GM12878 (cell line): ENCODE measurements around the gene C6orf89. TPM values are rescaled to one million over a fixed set of nuclear protein-coding genes. Genes with fewer than 3 reads are reported as not detected.

ENCODE experiments used
- ATAC-seq: fragments of 200-7000 bp; cut with Tn5 transposase; 3 replicates; pipeline ENCODE4 v1.9.1; 2020; ENCODE audit warnings: mild to moderate bottlenecking, moderate library complexity
- BruUV-seq: library from RNA; stranded (reverse); fragments of 400-500 nt; replicated peaks from 2 replicates; lab custom pipeline; 2021; lab: Mats Ljungman, UMichigan
- CTCF ChIA-PET: fragments of 300-600 bp; sonication (Branson Sonifier 250); formaldehyde crosslinking; extraction: SDS; loops from one replicate; lab custom pipeline; 2021; ENCODE audit warnings: inconsistent platforms; lab: Yijun Ruan, JAX
- POLR2A ChIA-PET: fragments of 350-600 bp; formaldehyde crosslinking; extraction: SDS; loops from one replicate; lab custom pipeline; 2021; ENCODE audit warnings: inconsistent platforms; lab: Charles Lee
- RAD21 ChIA-PET: fragments of 300-600 bp; sonication (Branson Sonifier 250); formaldehyde crosslinking; loops from one replicate; lab custom pipeline; 2023; ENCODE audit warnings: antibody characterized with exemption; ENCODE audit not compliant: unreplicated experiment; lab: Charles Lee
- SMC1A ChIA-PET: fragments of 300-600 bp; sonication (Branson Sonifier 250); formaldehyde crosslinking; loops from one replicate; lab custom pipeline; 2023; ENCODE audit not compliant: unreplicated experiment, uncharacterized antibody; lab: Charles Lee
- DNase-seq: peaks from one replicate; pipeline ENCODE4 v3.0.0-alpha.2; 2011; ENCODE audit warnings: low read depth, low spot score
- FAIRE-seq: peaks from 3 replicates; lab custom pipeline; 2011; peaks lifted over from hg19 to GRCh38; lab: Jason Lieb, UNC
- H2AFZ ChIP-seq: 2 replicates; pipeline ENCODE4 v1.6.0; 2011; ENCODE audit warnings: low read depth, low read length, control low read depth; ENCODE audit not compliant: control insufficient read depth
- H3K27ac ChIP-seq: 2 replicates; pipeline ENCODE4 v1.5.1; 2011; ENCODE audit warnings: control low read depth; ENCODE audit not compliant: control insufficient read depth, insufficient read depth
- H3K27me3 ChIP-seq, 2 experiments: replicated peaks in 1 of 2; 2 replicates each; pipeline versions ENCODE4 v1.6.0 to v1.6.1; 2011; ENCODE audit warnings: low read length in 1 of 2; ENCODE audit not compliant: control insufficient read depth in 2 of 2, insufficient read depth in 2 of 2
- H3K36me3 ChIP-seq, 2 experiments: 2 replicates each; pipeline ENCODE4 v1.5.1; 2011; ENCODE audit warnings: low read length in 1 of 2; ENCODE audit not compliant: control insufficient read depth in 2 of 2, insufficient read depth in 2 of 2
- H3K4me1 ChIP-seq: 2 replicates; pipeline ENCODE4 v1.6.1; 2011; ENCODE audit warnings: mild to moderate bottlenecking, low read length, moderate library complexity, mixed read lengths; ENCODE audit not compliant: control insufficient read depth, insufficient read depth
- H3K4me2 ChIP-seq: 2 replicates; pipeline ENCODE4 v1.6.0; 2011; ENCODE audit warnings: control low read depth; ENCODE audit not compliant: control insufficient read depth, insufficient read depth
- H3K4me3 ChIP-seq: fragments of 200-600 bp; sonication (generic); 2 replicates; pipeline ENCODE4 v1.5.1; 2016
- H3K79me2 ChIP-seq: 2 replicates; pipeline ENCODE4 v1.6.0; 2011; ENCODE audit warnings: low read length; ENCODE audit not compliant: control insufficient read depth, insufficient read depth
- H3K9ac ChIP-seq: 2 replicates; pipeline ENCODE4 v1.8.0; 2011; ENCODE audit warnings: low read length, control low read depth, mixed read lengths; ENCODE audit not compliant: control insufficient read depth, insufficient read depth
- H3K9me3 ChIP-seq: replicated peaks from 3 replicates; pipeline ENCODE4 v1.5.1; 2011; ENCODE audit warnings: mild to moderate bottlenecking, low read length; ENCODE audit not compliant: control insufficient read depth, insufficient read depth
- H4K20me1 ChIP-seq: 2 replicates; pipeline ENCODE4 v1.6.0; 2011; ENCODE audit not compliant: control insufficient read depth, insufficient read depth
- CBX5 ChIP-seq: sonication (generic); IDR thresholded peaks from 2 replicates; pipeline ENCODE4 v1.6.1; 2016; ENCODE audit warnings: low read depth, moderate library complexity, mild to moderate bottlenecking, inconsistent platforms
- CHD2 ChIP-seq: IDR thresholded peaks from 2 replicates; pipeline ENCODE4 v1.6.1; 2011; ENCODE audit warnings: low read depth, low read length, improper control_type of control experiment, borderline replicate concordance
- CHD4 ChIP-seq: fragments of 200-600 bp; sonication (generic); IDR thresholded peaks from 2 replicates; pipeline ENCODE4 v1.6.1; 2016; ENCODE audit warnings: mild to moderate bottlenecking
- E2F8 ChIP-seq: fragments of 450-650 bp; IDR thresholded peaks from 2 replicates; pipeline ENCODE4 v1.6.1; 2018; ENCODE audit warnings: mild to moderate bottlenecking, low read depth, moderate library complexity; ENCODE audit not compliant: partially characterized antibody
- POU2F2 ChIP-seq: IDR thresholded peaks from 3 replicates; pipeline ENCODE4 v1.6.1; 2011; ENCODE audit warnings: low read depth, mild to moderate bottlenecking, low read length, borderline replicate concordance
- RFX5 ChIP-seq: IDR thresholded peaks from 2 replicates; pipeline ENCODE4 v1.6.1; 2011; ENCODE audit warnings: low read depth, low read length, improper control_type of control experiment
- SREBF2 ChIP-seq: IDR thresholded peaks from 2 replicates; pipeline ENCODE4 v1.6.1; 2012; ENCODE audit warnings: mild to moderate bottlenecking, low read length
- ZNF24 ChIP-seq: fragments of 450-650 bp; IDR thresholded peaks from 2 replicates; pipeline ENCODE4 v1.6.1; 2017; ENCODE audit warnings: antibody characterized with exemption, mild to moderate bottlenecking
- WGBS: methylation state at CpG from one replicate; pipeline ENCODE4 v1.1.6; 2016; ENCODE audit warnings: low lambda C conversion rate; ENCODE audit not compliant: insufficient replicate concordance, insufficient coverage; ENCODE audit errors: missing lambda C conversion rate; 5-methylcytosine and 5-hydroxymethylcytosine counted together
- in situ Hi-C: fragments of 300-500 bp; cut with MboI; formaldehyde crosslinking; loops from 9 replicates; pipeline ENCODE4 v1.14.3; 2018; ENCODE audit warnings: mixed read lengths
- intact Hi-C: fragments of 100-400 bp; cut with micrococcal nuclease; formaldehyde crosslinking; loops from one replicate; pipeline ENCODE4 v1.14.2; 2022; ENCODE audit not compliant: unreplicated experiment
- polyA plus RNA-seq, 11 experiments: library from polyadenylated mRNA; depleted of rRNA in 4 of 11; unstranded in 6 of 11; stranded (reverse) in 5 of 11; fragments of >200 nt; fragmentation: Nextera tagmentation in 4 of 11; fragmentation: Illumina TruSeq in 1 of 11; extraction: Ambion mirVana in 4 of 11; extraction: Trizol in 1 of 11; gene quantifications; 1 replicate in 1 of 11; 2 replicates in 10 of 11; pipeline versions ENCODE4 v1.2.1 to v1.2.3, GENCODE V29; 2011 to 2016; ENCODE audit warnings: inconsistent platforms in 2 of 11, missing spikeins in 2 of 11, low read depth in 1 of 11
- total RNA-seq, 4 experiments: library from RNA; depleted of rRNA in 3 of 4; stranded (reverse); fragments of >200 nt in 3 of 4; fragmentation: Illumina TruSeq in 1 of 4; extraction: Trizol in 1 of 4; gene quantifications; 2 replicates each; pipeline versions ENCODE4 v1.2.1 to v1.2.3, GENCODE V29; 2013 to 2021
- TF ChIP-seq, protein P1 (sequence below), 3 experiments: IDR thresholded peaks in 2 of 3; conservative IDR thresholded peaks in 1 of 3; 2 replicates each; pipeline ENCODE4 v1.5.1; 2011; ENCODE audit warnings: low read depth in 3 of 3, low read length in 3 of 3, mild to moderate bottlenecking in 3 of 3, control low read depth in 2 of 3, moderate library complexity in 2 of 3, inconsistent platforms in 1 of 3, mixed read lengths in 1 of 3; ENCODE audit not compliant: control insufficient read depth in 2 of 3, insufficient read depth in 1 of 3; ENCODE audit errors: extremely low read depth in 1 of 3
- TF ChIP-seq, protein P2 (sequence below): fragments of 450-650 bp; IDR thresholded peaks from 2 replicates; pipeline ENCODE4 v1.6.1; 2017; ENCODE audit warnings: mild to moderate bottlenecking, moderate library complexity

The C6orf89 gene
- total and polyA plus RNA-seq, 10 of the 15 experiments (the other 5 are each of a cell fraction or from before 2014, with no cell fraction given), result 10.8 to 42.7 (median 28.6) TPM

GRCh38 chr6:36890112-36890663, 4.4 kb downstream of the C6orf89 start:
- RAD21 ChIA-PET, result interaction anchor here (0.9 to 2.5 kb wide), 2 partner anchors 128 to 281 kb away, joined by 5 to 11 read pairs; no protein-coding TSS in a partner anchor
- H3K4me2 ChIP-seq, result no peak overlapping the region
- BruUV-seq, result no TSS peak
- TF ChIP-seq RFX5 (no peak), CHD2 (no peak), SREBF2 (no peak), CBX5 (no peak), ZNF24 (no peak), E2F8 (no peak), POU2F2 (no peak), CHD4 (no peak)
- TF ChIP-seq, protein P1, sequence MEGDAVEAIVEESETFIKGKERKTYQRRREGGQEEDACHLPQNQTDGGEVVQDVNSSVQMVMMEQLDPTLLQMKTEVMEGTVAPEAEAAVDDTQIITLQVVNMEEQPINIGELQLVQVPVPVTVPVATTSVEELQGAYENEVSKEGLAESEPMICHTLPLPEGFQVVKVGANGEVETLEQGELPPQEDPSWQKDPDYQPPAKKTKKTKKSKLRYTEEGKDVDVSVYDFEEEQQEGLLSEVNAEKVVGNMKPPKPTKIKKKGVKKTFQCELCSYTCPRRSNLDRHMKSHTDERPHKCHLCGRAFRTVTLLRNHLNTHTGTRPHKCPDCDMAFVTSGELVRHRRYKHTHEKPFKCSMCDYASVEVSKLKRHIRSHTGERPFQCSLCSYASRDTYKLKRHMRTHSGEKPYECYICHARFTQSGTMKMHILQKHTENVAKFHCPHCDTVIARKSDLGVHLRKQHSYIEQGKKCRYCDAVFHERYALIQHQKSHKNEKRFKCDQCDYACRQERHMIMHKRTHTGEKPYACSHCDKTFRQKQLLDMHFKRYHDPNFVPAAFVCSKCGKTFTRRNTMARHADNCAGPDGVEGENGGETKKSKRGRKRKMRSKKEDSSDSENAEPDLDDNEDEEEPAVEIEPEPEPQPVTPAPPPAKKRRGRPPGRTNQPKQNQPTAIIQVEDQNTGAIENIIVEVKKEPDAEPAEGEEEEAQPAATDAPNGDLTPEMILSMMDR (IDR thresholded peaks at IDR 0.05 in 2 of 3, conservative IDR thresholded peaks at IDR 0.05 in 1 of 3; ENCODE audit: control insufficient read depth in 2 of 3, extremely low read depth in 1 of 3, insufficient read depth in 1 of 3, low read depth in 3 of 3, low read length in 3 of 3), result no peak
- TF ChIP-seq, protein P2, sequence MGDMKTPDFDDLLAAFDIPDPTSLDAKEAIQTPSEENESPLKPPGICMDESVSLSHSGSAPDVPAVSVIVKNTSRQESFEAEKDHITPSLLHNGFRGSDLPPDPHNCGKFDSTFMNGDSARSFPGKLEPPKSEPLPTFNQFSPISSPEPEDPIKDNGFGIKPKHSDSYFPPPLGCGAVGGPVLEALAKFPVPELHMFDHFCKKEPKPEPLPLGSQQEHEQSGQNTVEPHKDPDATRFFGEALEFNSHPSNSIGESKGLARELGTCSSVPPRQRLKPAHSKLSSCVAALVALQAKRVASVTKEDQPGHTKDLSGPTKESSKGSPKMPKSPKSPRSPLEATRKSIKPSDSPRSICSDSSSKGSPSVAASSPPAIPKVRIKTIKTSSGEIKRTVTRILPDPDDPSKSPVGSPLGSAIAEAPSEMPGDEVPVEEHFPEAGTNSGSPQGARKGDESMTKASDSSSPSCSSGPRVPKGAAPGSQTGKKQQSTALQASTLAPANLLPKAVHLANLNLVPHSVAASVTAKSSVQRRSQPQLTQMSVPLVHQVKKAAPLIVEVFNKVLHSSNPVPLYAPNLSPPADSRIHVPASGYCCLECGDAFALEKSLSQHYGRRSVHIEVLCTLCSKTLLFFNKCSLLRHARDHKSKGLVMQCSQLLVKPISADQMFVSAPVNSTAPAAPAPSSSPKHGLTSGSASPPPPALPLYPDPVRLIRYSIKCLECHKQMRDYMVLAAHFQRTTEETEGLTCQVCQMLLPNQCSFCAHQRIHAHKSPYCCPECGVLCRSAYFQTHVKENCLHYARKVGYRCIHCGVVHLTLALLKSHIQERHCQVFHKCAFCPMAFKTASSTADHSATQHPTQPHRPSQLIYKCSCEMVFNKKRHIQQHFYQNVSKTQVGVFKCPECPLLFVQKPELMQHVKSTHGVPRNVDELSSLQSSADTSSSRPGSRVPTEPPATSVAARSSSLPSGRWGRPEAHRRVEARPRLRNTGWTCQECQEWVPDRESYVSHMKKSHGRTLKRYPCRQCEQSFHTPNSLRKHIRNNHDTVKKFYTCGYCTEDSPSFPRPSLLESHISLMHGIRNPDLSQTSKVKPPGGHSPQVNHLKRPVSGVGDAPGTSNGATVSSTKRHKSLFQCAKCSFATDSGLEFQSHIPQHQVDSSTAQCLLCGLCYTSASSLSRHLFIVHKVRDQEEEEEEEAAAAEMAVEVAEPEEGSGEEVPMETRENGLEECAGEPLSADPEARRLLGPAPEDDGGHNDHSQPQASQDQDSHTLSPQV, result no peak

More at GRCh38 chr6:36890112-36890663, 4.4 kb downstream of the C6orf89 start:
- Histone ChIP-seq H3K27ac (no peak overlapping the region), H3K4me3 (no peak overlapping the region), H2AFZ (no peak overlapping the region), H3K9me3 (no peaks in the 10 kb centered on the region), H3K27me3 (no peaks in the 10 kb centered on the region), H4K20me1 (no peaks in the 10 kb centered on the region), H3K36me3 (peaks cover 0 to under 1% of the 10 kb centered on the region in 2 experiments; a peak in 1 of 4 replicates), H3K79me2 (peaks cover 13% of the 10 kb centered on the region), H3K4me1 (no peaks in the 10 kb centered on the region), H3K9ac (no peak overlapping the region)
- ChIA-PET SMC1A (interaction anchor here (1.1 to 2.1 kb wide), 6 partner anchors 11 to 91 kb away, joined by 3 to 14 read pairs (median 4); partner anchors contain the start of gene PPIL1), POLR2A (interaction anchor here (0.7 to 1.9 kb wide), 3 partner anchors 16 to 262 kb away, joined by 4 to 10 read pairs (median 8); partner anchors contain the start of gene PPIL1), CTCF (interaction anchor here (1.0 to 4.1 kb wide), 6 partner anchors 10 to 131 kb away, joined by 3 to 18 read pairs (median 8); partner anchors contain the start of gene FGD2)
- DNase-seq, result no peak
- FAIRE-seq, result no peak
- 97% methylated on average over 3 of the region's 3 CpGs for WGBS
- in situ Hi-C loops (no loop called here), intact Hi-C loops (no loop called here)
- no peak for ATAC-seq
